Epithelial cell of proximal tubule (primary cell): ENCODE measurements around the gene BMI1. TPM values are rescaled to one million over a fixed set of nuclear protein-coding genes. Genes with fewer than 3 reads are reported as not detected.
A peak's percentile ranks its signal among the peaks of the same experiment; 100 is the strongest.

Experiments
- DNase-seq: peaks from one replicate; pipeline ENCODE4 v3.0.0-alpha.2; 2011; ENCODE audit warnings: low read depth
- H3K4me3 ChIP-seq: 2 replicates; pipeline ENCODE4 v1.5.1; 2011; ENCODE audit warnings: low read depth, mild to moderate bottlenecking, low read length
- total RNA-seq: library from RNA; depleted of rRNA; stranded (reverse); fragments of >200 nt; gene quantifications from 2 replicates; pipeline ENCODE4 v1.2.3, GENCODE V29; 2015
- TF ChIP-seq, protein P1 (sequence below): conservative IDR thresholded peaks from 2 replicates; pipeline ENCODE4 v1.5.1; 2012; ENCODE audit warnings: low read depth, mild to moderate bottlenecking, low read length

The BMI1 gene
- total RNA-seq, 1 donor from 2014 or later = 29.6 TPM

DNA sequence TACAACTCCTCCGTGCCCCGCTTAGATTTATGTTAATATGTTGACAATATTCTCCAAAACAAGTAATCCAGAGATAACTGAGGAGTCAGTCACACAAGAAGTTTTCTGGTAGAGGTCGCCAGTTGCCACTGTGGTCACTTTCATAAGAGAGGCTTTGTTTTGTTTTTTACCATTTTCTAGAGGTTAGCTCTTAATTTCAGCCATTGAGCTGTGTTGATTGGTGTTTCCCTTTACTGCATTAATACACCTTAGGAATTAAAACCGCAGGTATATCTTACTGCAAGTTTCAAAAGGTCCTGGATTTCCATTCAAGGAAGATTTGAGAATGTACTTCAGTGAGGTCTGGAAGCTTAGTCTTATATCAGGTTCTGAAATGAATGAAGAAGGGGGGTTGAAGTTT lies 3.5 kb downstream of the BMI1 start:
- TF ChIP-seq, protein P1, sequence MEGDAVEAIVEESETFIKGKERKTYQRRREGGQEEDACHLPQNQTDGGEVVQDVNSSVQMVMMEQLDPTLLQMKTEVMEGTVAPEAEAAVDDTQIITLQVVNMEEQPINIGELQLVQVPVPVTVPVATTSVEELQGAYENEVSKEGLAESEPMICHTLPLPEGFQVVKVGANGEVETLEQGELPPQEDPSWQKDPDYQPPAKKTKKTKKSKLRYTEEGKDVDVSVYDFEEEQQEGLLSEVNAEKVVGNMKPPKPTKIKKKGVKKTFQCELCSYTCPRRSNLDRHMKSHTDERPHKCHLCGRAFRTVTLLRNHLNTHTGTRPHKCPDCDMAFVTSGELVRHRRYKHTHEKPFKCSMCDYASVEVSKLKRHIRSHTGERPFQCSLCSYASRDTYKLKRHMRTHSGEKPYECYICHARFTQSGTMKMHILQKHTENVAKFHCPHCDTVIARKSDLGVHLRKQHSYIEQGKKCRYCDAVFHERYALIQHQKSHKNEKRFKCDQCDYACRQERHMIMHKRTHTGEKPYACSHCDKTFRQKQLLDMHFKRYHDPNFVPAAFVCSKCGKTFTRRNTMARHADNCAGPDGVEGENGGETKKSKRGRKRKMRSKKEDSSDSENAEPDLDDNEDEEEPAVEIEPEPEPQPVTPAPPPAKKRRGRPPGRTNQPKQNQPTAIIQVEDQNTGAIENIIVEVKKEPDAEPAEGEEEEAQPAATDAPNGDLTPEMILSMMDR = no peak
- peak overlapping the region; percentile 60 for H3K4me3 ChIP-seq
- no peak for DNase-seq

DNA sequence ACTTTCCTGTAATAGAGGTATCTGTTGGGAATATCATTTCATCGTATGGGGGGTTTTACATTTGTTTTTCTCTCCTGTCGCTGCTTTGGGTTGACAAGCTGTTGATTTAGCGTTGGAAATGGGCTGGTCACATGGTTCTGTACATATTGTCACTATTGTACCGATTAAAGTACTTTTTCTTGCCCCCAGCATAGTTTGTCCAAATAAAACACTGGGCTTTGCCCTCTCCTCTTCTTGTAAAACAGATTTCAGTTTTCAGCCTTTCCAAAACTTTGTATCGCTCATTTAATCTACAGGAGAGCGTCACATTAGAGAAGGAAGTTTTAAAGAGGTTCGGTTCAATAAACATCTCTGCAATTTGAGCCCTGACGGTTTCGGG lies 4.0 kb downstream of the BMI1 start:
- TF ChIP-seq, protein P1 = no peak
- H3K4me3 ChIP-seq = peak overlapping the region; percentile 60
- no peak for DNase-seq

DNA sequence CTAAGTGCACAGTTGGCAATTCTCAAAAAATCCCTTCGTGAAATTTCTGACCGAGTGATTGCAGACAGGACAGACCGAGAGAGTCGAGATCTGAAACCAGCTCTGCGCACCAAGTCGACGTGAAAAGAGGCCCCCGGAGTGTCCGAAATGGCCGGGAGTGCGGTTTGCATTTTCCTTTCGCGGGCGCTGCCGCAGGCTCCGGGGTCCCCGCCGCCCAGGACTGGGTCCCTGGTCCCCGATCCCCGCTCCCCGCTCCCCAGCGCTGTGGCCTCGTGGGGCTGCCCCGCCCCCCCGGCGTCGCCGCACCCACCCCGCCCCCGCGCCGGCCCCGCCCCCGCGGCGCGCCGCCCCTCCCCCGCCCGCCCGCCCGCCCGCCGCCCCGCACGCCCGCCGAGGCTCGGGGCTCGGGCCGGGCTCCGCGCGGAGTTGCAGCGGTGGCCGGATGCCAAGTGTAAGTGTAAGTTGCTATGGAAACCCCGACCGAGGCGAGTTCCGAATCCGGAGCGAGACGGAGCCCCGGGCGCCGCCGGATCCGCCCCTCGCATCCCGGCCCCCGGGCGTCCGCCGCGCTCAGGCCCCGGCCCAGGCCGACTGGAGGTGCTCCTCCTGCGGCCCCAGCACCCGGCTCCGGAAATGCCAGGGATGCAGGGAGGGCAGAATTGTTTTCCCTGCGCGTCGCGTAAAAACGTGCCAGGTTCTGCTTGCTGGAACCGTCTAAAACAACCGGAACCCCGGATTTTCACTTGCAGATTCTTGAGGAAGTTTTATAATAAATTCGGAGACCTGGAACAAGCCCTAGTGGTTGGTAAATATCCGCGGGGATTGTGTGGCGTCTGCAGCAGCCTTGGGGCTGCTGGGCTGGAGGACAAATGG lies 4.6 kb downstream of the BMI1 start:
- H3K4me3 ChIP-seq = peak overlapping the region; percentile 60
- TF ChIP-seq, protein P1 = no peak
- no peak for DNase-seq

DNA sequence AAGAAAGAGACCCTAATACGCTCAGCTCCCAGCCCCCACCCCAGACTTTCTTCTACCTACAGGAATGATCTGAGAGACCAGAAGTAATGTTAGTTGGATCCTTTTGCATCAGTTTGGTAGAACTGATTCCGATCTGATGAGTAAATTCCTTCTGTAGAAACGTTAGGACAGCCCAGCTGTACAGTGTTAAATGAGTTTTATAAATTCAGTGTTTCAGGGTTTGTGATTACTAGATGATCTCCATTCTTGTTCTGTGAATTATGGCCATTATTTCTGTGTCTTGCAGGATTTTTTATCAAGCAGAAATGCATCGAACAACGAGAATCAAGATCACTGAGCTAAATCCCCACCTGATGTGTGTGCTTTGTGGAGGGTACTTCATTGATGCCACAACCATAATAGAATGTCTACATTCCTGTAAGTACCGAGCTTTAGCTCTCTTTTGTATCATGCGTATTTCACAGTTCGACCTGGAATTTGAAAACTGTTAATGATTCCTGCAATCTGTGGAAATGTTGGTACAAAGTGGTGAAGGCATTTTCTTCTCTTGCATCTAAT lies 5.3 kb downstream of the BMI1 start:
- TF ChIP-seq, protein P1 = no peak
- peak overlapping the region; percentile 60 for H3K4me3 ChIP-seq
- DNase-seq = no peak

DNA sequence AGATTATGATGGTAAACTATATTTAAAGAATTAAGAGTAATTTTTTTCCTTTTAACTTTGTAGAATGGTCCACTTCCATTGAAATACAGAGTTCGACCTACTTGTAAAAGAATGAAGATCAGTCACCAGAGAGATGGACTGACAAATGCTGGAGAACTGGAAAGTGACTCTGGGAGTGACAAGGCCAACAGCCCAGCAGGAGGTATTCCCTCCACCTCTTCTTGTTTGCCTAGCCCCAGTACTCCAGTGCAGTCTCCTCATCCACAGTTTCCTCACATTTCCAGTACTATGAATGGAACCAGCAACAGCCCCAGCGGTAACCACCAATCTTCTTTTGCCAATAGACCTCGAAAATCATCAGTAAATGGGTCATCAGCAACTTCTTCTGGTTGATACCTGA lies 8.3 kb downstream of the BMI1 start:
- no peak overlapping the region for H3K4me3 ChIP-seq
- TF ChIP-seq, protein P1 = no peak
- DNase-seq = no peak

DNA sequence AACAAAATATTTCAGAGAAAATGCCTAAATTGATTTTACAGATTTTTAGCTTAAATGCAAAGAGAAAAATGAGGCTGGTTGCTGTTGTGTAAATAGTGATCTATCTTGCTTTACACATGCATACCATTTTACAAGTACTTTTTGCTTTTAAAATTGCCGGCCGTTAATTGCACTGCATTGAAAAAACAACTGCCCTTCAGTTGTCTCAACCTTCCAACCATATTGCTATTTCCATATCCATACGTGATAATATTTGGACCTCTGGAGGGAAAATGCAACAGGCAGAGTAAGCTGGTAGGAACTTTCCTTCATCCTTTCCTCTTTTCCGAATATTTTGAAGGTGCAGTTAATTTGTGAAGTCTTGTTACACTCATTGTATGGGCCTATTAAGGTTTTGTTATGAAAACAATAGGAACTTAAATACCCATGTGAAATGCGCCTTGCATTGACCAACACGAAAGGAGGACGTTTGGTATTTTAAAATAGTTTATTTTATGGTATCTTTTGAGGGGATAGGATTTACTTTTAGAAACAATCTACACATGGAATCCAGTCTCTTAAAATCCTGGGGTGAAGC lies 11.3 kb downstream of the BMI1 start:
- TF ChIP-seq, protein P1 = no peak
- no peak for DNase-seq
- H3K4me3 ChIP-seq = no peak overlapping the region
